Ovary (tissue), 9 donors: ENCODE results near the gene YIF1A. TPM values are rescaled to one million over a fixed set of nuclear protein-coding genes. Genes with fewer than 3 reads are reported as not detected.

Experiments used
- DNase-seq, 5 donors: peaks; one replicate each; pipeline ENCODE4 v3.0.0-alpha.2; 2019 to 2020
- H3K27ac ChIP-seq, 2 donors: fragments of 200-600 bp; one replicate each; pipeline versions ENCODE4 v1.5.1 to v1.8.0; 2019 to 2022
- H3K27me3 ChIP-seq: fragments of 200-600 bp; one replicate; pipeline ENCODE4 v1.8.0; 2022
- H3K36me3 ChIP-seq: fragments of 200-600 bp; sonication (generic); one replicate; pipeline ENCODE4 v1.5.1; 2019
- H3K4me1 ChIP-seq: one replicate; pipeline ENCODE4 v1.8.1; 2013; ENCODE audit warnings: mild to moderate bottlenecking, moderate library complexity; ENCODE audit not compliant: insufficient read depth
- H3K4me3 ChIP-seq: fragments of 200-600 bp; sonication (generic); one replicate; pipeline ENCODE4 v1.5.1; 2017
- H3K9me3 ChIP-seq, 2 donors: fragments of 200-600 bp in 1 of 2; sonication (generic) in 1 of 2; one replicate each; pipeline versions ENCODE4 v1.5.1 to v1.8.1; 2013 to 2019; ENCODE audit warnings: mild to moderate bottlenecking in 1 of 2, moderate library complexity in 1 of 2
- CTCF ChIP-seq, 3 donors: fragments of 450-650 bp in 2 of 3; fragments of 200-600 bp in 1 of 3; IDR thresholded peaks; one replicate each; pipeline versions ENCODE4 v1.5.1 to v1.8.0; 2016 to 2022; ENCODE audit warnings: antibody characterized with exemption in 3 of 3, mild to moderate bottlenecking in 1 of 3
- EP300 ChIP-seq: sonication (generic); formaldehyde crosslinking; IDR thresholded peaks from one replicate; pipeline ENCODE4 v1.6.1; 2017; ENCODE audit warnings: antibody characterized with exemption
- POLR2A ChIP-seq: fragments of 450-650 bp; IDR thresholded peaks from one replicate; pipeline ENCODE4 v1.6.1; 2017; ENCODE audit warnings: antibody characterized with exemption, mild to moderate bottlenecking, moderate library complexity
- WGBS, 3 donors: extraction: QIAGEN DNeasy Blood & Tissue Kit in 1 of 3; methylation state at CpG; one replicate each; pipeline versions ENCODE4 v1.1.5 to v1.1.7; 2013 to 2017; 5-methylcytosine and 5-hydroxymethylcytosine counted together
- intact Hi-C, 4 donors: fragments of 100-400 bp; cut with DNase I; formaldehyde crosslinking; loops; one replicate each; pipeline versions ENCODE4 v1.11.0 to v1.15.1; 2022 to 2023
- polyA plus RNA-seq, 2 donors: library from polyadenylated mRNA; stranded (reverse); fragments of 200-250 nt in 1 of 2; fragments of 350-450 nt in 1 of 2; fragmentation: Illumina TruSeq in 1 of 2; extraction: RNeasy Lipid Tissue Mini Kit (QIAGEN cat#74804) in 1 of 2; gene quantifications; one replicate each; pipeline ENCODE4 v1.2.3, GENCODE V29; 2013 to 2014
- total RNA-seq, 7 donors: library from RNA; depleted of rRNA in 2 of 7; stranded (reverse); fragments of >200 nt in 2 of 7; fragmentation: NEBNext Ultra II Directional in 3 of 7; extraction: Animal tissue kit (Norgen Biotek cat#: 25700) in 3 of 7; gene quantifications; one replicate each; pipeline versions ENCODE4 v1.1.0 to v1.2.4, GENCODE V29; 2016 to 2023
- donor health status: DM: no; HTN: no; CAD: no; lungs with moderate emphysema.
- donor health status: DM: no; HTN: no; CAD: no.
- donor health status: Bipolar disorder and iron deficiency.
- donor health status: DM: yes; HTN: yes; CAD: no.
- donor health status: DM: no; HTN: no; CAD: no.
- donor health status: DM: yes; HTN: yes; CAD: no.

YIF1A gene
- total and polyA plus RNA-seq, 9 donors = 39.3 to 91.0 (median 64.2) TPM

- no peak for DNase-seq
- WGBS, 3 donors = 89 to 96% (median 95%) methylated on average over 6 of the region's 6 CpGs
- H3K4me1 ChIP-seq = no peaks in the 10 kb centered on the region
- H3K9me3 ChIP-seq = no peaks in the 10 kb centered on the region
- H3K36me3 ChIP-seq = no peaks in the 10 kb centered on the region
- TF ChIP-seq POLR2A = no peak
- TF ChIP-seq EP300 = no peak
- no peak for TF ChIP-seq CTCF (IDR thresholded peaks at IDR 0.05)
- intact Hi-C loops = loop anchor here in 1 of 4 donors (5.0 kb wide), 1 partner anchor 609 kb away; no protein-coding TSS in a partner anchor
- no peak overlapping the region for H3K4me3 ChIP-seq
- no peaks in the 10 kb centered on the region for H3K27me3 ChIP-seq
- H3K27ac ChIP-seq = no peak overlapping the region
These were observed 51.1 kb downstream of the YIF1A start for GRCh38 chr11:66237867-66238266.

- no peaks in the 10 kb centered on the region for H3K36me3 ChIP-seq
- 91 to 93% (median 92%) methylated on average over 11 of the region's 11 CpGs for WGBS, 3 donors
These were observed 53.8 kb downstream of the YIF1A start for GRCh38 chr11:66235141-66235540.

More at GRCh38 chr11:66235141-66235540, 53.8 kb downstream of the YIF1A start:
- H3K4me1 ChIP-seq = no peaks in the 10 kb centered on the region
- no peaks in the 10 kb centered on the region for H3K27me3 ChIP-seq
- no peak for DNase-seq
- no peaks in the 10 kb centered on the region for H3K9me3 ChIP-seq
- H3K4me3 ChIP-seq = no peak overlapping the region
- TF ChIP-seq EP300 (no peak), POLR2A (no peak)
- intact Hi-C loops = loop anchor here in 1 of 4 donors (5.0 kb wide), 1 partner anchor 612 kb away; no protein-coding TSS in a partner anchor
- no peak overlapping the region for H3K27ac ChIP-seq

Other genes starting within 250 kb of the YIF1A start
- gene GAL3ST3, start 240.0 kb downstream of the YIF1A start, total RNA-seq = 1 to 10 TPM in 1 of 7 donors, under 1 TPM in 3, not detected in 3; 0.20 to 3.3 (median 0.70) TPM
- gene GAL3ST3, start 240.0 kb downstream of the YIF1A start, polyA plus RNA-seq = under 1 TPM in 1 of 2 donors, not detected in 1; 0.08 TPM
- gene SF3B2, start 236.8 kb downstream of the YIF1A start, total RNA-seq = 100 to 1,000 TPM; 113 to 199 (median 189) TPM
- 100 to 1,000 TPM; 132 to 203 TPM for gene SF3B2, start 236.8 kb downstream of the YIF1A start, polyA plus RNA-seq
- 10 to 100 TPM; 22.4 to 83.9 (median 73.9) TPM for gene PACS1, start 218.9 kb downstream of the YIF1A start, total RNA-seq
- 10 to 100 TPM; 31.3 to 92.9 TPM for gene PACS1, start 218.9 kb downstream of the YIF1A start, polyA plus RNA-seq
- gene KLC2, start 31.4 kb downstream of the YIF1A start, total RNA-seq = 10 to 100 TPM; 15.7 to 47.8 (median 38.8) TPM
- gene KLC2, start 31.4 kb downstream of the YIF1A start, polyA plus RNA-seq = 10 to 100 TPM in 1 of 2 donors, 1 to 10 TPM in 1; 4.6 to 19.4 TPM
- gene RAB1B, start 20.5 kb downstream of the YIF1A start, total RNA-seq = 100 to 1,000 TPM in 5 of 7 donors, 10 to 100 TPM in 2; 54.6 to 140 (median 119) TPM
- 100 to 1,000 TPM in 1 of 2 donors, 10 to 100 TPM in 1; 57.1 to 132 TPM for gene RAB1B, start 20.5 kb downstream of the YIF1A start, polyA plus RNA-seq
- gene CNIH2, start 11.0 kb downstream of the YIF1A start, total RNA-seq = 1 to 10 TPM in 2 of 7 donors, under 1 TPM in 4, not detected in 1; 0.33 to 2.5 (median 0.85) TPM
- under 1 TPM; 0.36 to 0.48 TPM for gene CNIH2, start 11.0 kb downstream of the YIF1A start, polyA plus RNA-seq
- 10 to 100 TPM in 1 of 7 donors, under 1 TPM in 3, not detected in 3; 0.20 to 10.8 (median 0.60) TPM for gene TMEM151A, start 2.8 kb upstream of the YIF1A start, total RNA-seq
- under 1 TPM in 1 of 2 donors, not detected in 1; 0.15 TPM for gene TMEM151A, start 2.8 kb upstream of the YIF1A start, polyA plus RNA-seq
- gene CD248, start 27.9 kb upstream of the YIF1A start, total RNA-seq = 10 to 100 TPM in 6 of 7 donors, 1 to 10 TPM in 1; 4.9 to 47.9 (median 19.9) TPM
- 10 to 100 TPM in 1 of 2 donors, 1 to 10 TPM in 1; 6.3 to 17.2 TPM for gene CD248, start 27.9 kb upstream of the YIF1A start, polyA plus RNA-seq
- 1 to 10 TPM; 1.8 to 9.5 (median 6.3) TPM for gene RIN1, start 47.3 kb upstream of the YIF1A start, total RNA-seq
- gene RIN1, start 47.3 kb upstream of the YIF1A start, polyA plus RNA-seq = 1 to 10 TPM in 1 of 2 donors, under 1 TPM in 1; 0.52 to 3.5 TPM
- gene BRMS1, start 56.0 kb upstream of the YIF1A start, total RNA-seq = 10 to 100 TPM; 19.9 to 32.2 (median 23.4) TPM
- gene BRMS1, start 56.0 kb upstream of the YIF1A start, polyA plus RNA-seq = 10 to 100 TPM; 17.5 to 31.0 TPM
- gene B4GAT1, start 58.5 kb upstream of the YIF1A start, total RNA-seq = 10 to 100 TPM; 30.7 to 44.9 (median 37.8) TPM
- 10 to 100 TPM; 53.2 to 54.2 TPM for gene B4GAT1, start 58.5 kb upstream of the YIF1A start, polyA plus RNA-seq
- 1 to 10 TPM in 4 of 7 donors, under 1 TPM in 3; 0.48 to 3.1 (median 1.3) TPM for gene SLC29A2, start 82.6 kb upstream of the YIF1A start, total RNA-seq
- gene SLC29A2, start 82.6 kb upstream of the YIF1A start, polyA plus RNA-seq = under 1 TPM; 0.70 to 0.71 TPM
- 1 to 10 TPM in 1 of 7 donors, under 1 TPM in 4, not detected in 2; 0.07 to 3.3 (median 0.36) TPM for gene NPAS4, start 131.9 kb upstream of the YIF1A start, total RNA-seq
- under 1 TPM; 0.11 to 0.25 TPM for gene NPAS4, start 131.9 kb upstream of the YIF1A start, polyA plus RNA-seq
- 10 to 100 TPM; 30.9 to 53.5 (median 44.1) TPM for gene MRPL11, start 149.7 kb upstream of the YIF1A start, total RNA-seq
- 10 to 100 TPM; 38.9 to 41.4 TPM for gene MRPL11, start 149.7 kb upstream of the YIF1A start, polyA plus RNA-seq
- gene PELI3, start 177.8 kb upstream of the YIF1A start, total RNA-seq = 10 to 100 TPM; 13.9 to 29.6 (median 21.7) TPM
- 10 to 100 TPM in 1 of 2 donors, 1 to 10 TPM in 1; 7.6 to 18.5 TPM for gene PELI3, start 177.8 kb upstream of the YIF1A start, polyA plus RNA-seq
- 10 to 100 TPM in 5 of 7 donors, 1 to 10 TPM in 2; 6.5 to 19.3 (median 13.1) TPM for gene DPP3, start 191.3 kb upstream of the YIF1A start, total RNA-seq
- 1 to 10 TPM; 8.2 TPM for gene DPP3, start 191.3 kb upstream of the YIF1A start, polyA plus RNA-seq
- gene BBS1, start 221.5 kb upstream of the YIF1A start, total RNA-seq = 10 to 100 TPM; 54.7 to 78.3 (median 69.1) TPM
- 10 to 100 TPM; 33.8 to 41.6 TPM for gene BBS1, start 221.5 kb upstream of the YIF1A start, polyA plus RNA-seq